NCI-H1105 treated with DMSO at 0.1 percent for 48 hours (cell line): ENCODE measurements around the gene CFAP92.

Experiments
- DNase-seq: peaks from one replicate; lab custom pipeline; 2025; lab: John Stamatoyannopoulos, UW

Gene CFAP92

DNA sequence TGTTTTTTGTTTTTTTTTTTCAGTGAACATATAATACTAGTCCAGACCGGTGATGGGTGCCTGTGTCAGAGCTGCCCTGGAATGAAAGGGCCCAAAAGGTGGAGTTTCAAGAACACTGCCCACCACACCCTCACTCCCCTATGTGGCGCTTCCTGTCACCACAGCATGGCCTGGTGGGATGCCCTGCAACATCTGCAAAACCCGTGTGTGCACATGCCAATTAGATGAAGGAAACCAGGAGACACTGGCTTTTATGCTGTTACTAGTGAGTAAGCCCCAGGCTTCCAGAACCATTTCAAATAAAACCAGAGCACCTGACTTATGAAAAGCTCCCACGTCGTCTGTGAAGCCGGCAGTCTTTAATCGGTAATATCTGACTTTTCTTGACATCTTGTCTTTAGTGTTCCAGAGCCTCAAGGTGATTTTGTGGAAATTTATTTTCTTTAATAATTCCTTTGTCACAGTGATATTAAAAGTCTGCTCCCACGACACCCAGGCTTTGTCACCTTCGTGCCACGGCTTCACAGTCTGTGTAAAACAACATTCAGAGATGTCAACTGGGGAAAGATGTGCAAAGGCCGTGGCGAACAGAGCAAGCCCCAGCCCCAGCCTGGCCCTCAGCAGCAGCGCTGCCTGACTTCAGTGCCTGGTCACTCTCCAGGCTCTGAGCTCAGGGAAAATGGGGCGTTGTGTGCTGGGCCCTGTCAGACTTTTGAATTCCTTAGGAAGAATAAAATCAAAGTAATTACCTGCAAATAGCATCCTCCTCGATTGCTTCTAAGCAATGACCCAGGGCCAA lies 6.4 kb downstream of the CFAP92 start:
- no peak for DNase-seq

DNA sequence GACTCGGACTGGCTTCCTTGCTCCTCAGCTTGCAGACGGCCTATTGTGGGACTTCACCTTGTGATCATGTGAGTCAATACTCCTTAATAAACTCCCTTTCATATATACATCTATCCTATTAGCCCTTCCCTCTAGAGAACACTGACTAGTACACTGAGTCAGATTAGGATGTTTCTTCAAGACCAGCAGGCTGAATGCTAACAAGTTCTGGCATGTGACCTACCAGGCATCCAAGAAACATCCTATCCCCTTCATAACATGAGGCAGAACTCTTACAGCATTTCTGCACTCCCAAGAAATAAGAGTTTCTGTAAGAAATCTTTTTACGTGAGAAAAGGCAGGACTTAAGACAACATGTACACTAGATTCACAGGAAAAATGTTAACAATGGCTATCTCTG lies 9.3 kb downstream of the CFAP92 start:
- no peak for DNase-seq

DNA sequence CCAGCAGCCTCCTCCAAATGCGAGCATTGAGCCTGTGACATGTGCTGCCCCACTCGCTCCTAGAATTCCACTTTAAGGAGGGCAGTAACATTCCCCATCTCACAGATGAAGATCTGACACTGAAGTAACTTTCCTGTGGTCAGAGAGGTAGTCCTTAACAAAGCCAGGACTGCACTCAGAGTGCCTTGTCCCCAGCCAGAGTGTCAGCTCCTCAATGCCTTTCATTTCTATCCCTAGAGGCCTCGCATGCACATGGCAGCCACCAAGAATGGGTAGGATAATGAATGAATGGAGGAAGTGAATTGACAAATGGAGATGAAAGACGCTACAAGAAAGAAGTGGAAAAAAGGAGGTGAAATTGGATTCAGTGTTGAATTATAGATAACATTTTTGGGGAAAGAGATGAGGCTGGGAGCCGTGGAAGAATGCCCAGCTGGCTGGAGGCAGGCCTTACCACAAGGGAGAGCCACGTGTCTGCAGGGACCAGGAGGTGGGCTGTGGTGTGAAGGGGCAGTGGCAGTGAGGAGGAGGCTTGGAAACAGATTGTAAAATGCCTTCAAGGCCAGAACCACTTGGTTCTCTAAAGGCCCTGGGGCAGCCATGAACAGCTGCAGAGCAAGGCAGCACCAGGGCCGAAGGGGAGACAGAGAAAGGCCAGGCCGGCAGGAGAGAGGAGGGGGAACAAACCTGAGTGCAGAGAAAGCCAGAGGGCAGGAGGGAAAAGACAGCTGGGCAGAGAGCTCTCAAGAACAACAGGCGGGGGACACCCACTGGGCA lies 10.4 kb downstream of the CFAP92 start:
- no peak for DNase-seq

DNA sequence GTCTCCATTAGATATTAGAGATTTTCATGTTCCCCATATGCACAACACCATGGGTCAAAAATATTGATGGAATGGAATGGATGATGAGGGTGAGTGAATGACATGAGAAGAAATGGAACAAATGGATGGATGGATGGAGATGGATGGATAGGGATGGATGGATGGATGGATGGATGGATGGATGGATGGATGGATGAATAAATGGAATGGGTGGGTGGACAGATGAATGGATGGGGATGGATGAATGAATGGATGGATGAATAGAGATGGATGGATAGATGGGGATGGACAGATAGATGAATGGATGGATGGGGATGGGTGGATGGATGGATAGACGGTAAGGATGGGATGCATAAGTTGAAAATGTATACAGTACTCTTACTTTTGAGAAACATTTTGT lies 18.6 kb downstream of the CFAP92 start:
- DNase-seq, result no peak

DNA sequence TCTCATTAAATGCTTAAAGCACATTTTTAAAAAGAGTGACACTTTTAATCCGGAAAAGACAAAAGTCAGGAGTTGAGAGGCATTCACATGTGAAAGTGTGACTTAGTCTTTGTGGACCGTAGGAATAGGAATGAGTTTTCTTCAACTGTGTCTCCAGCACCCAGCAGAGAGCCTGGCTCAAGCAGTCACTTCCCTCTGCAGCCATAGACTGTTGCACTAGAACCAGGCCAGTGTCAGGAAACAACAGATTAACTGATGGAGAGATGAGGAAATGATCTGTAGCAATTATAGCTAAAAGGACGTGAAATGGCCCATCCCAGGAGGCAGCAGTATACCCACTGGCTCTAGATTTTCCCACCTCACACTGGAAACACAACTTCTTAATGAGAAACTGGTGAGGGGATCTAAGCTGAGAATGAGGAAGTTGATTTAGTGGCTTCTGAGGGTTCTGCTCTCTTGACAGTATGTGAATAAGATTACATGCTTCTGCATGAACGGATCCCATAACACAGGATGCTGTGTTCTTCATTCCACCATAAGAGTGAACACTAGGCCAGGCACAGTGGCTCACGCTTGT lies 19.8 kb downstream of the CFAP92 start:
- DNase-seq, result no peak

DNA sequence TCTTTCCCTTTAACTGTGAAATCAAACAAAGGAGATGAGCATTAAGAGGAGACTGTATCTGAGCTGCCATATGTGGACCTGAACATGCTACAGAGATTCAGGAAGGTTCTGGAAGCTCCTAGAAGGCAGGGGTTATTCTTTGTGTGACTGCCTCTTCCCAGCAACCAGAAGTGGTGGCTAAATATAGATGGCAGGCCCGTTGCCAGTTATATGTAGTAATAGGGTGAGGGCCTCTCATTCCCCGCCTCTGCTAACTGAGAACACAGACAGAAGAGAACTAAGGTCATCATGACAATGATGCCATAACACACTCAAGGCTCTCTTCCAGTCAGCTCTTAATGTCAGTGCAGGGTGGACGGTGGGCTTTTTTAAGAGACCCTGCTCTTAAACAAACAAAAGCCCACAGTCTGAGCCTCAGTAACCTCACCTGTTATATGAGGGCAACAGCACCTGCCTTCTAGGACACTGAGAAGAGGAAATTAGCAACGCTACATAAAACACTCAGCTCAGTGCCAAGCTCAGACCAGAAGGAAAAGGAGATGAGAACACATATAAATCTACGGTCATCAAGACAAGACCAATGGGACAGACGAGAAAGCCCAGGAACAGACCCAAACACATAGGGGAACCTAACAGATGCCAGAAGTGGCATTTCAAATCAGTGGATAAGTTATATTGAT lies 22.3 kb downstream of the CFAP92 start:
- DNase-seq, result no peak

DNA sequence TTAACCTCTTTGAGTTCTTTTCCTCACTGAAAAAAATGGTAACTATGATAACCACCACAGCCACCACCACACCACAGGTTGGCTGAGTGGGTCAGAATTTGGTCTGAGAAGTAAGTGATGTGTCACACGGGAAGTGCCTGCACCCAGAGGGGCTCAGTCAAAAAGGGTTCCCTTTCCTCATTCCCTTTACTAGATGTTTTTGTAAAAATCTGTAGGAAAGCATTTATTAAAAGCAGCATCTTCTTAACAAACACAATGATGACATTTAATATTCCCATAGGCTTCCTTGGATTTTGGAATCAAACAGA lies 23.2 kb downstream of the CFAP92 start:
- no peak for DNase-seq

DNA sequence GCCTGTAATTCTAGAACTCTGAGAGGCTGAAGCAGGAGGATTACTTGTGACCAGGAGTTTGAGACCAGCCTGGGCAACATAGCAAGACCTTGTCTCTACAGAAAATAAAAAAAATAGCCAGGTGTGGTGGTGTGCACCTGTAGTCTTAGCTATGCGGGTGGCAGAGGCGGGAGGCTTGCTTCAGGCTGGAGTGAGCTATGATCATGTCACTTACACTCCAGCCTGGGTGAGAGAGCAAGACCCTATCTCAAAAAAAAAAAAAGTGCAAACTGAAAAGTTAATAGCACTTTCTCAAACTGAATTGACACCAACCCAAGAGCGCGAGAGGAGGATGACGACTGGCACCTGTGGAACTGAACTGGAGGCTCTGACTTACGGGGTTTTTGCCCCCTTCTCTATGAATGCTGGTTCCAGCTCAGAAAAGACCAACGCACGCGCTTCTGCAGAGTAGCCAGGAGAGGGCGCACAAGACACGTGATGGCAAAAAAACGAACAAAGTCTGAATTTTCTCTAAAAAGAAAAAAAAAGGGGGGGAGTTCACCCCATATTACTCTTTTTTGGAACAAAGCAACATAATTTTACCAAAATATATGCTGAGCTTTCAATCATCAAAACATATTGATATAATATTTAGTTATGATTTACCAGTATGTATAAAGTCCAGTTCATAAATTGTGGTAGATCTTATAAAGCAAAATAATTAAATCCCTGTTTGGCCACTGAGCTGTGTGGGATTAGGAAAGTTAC lies 23.7 kb downstream of the CFAP92 start:
- peak; percentile 65 for DNase-seq

DNA sequence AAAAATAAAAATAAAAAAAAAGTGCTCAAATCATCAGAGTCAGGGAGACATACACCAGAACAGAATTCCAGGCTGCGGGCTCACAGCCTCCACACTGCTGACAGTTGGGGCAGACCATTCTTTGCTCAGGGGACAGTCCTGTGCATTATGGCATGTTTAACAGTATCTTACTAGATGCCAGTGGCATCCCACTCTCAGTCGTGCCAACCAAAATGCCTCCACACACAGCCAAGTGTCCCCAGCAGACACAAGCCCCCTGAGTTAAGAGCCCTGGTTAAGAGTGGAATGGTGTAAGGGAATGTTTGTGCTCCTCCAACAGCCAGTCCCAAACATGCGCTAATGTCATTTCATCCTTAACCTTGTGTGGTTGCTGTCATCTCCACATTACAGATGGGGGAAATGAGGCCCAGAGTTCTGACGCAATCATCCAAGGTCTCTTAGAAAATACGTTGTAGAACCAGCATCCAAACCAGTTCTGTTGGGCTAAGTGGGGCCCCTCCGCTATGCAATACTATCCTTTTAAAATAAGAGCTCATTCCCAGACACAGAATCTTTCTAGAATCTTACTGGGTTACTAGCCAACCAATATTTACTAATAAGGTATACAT lies 26.0 kb downstream of the CFAP92 start:
- DNase-seq, result no peak

DNA sequence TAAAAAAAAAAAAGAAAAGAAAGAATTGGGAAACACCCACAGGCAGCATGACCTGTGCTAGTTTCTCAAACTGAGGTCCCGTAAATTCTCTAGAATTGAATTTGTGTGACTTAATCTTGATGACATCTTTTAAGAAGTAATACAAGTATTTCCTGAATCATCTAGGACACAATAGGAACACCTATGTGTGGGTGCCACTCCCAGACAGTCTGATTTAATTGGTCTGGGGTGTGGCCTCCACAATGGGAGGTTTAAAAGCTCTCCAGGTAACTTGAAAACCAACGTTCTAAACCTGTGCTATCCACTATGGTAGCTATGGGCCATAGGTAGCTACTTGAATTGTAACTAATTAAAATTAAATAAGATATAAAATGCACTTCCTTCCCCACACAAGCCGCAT lies 28.1 kb downstream of the CFAP92 start:
- DNase-seq, result no peak

DNA sequence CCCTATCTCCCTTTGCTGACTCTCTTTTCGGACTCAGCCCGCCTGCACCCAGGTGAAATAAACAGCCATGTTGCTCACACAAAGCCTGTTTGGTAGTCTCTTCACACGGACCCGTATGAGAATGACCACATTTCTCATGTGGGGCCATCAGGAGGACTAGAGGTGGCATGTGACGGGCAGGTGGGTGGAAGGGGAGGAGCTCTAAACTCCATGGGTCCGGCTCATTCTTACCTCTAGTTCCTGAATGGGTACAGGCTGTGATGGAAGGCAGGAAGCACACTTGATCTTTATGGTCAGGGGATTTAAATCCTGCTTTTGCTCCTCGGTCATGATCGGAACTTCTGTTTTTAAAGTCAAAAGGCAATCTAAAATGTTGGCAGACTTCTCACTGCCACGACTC lies 28.6 kb downstream of the CFAP92 start:
- no peak for DNase-seq

DNA sequence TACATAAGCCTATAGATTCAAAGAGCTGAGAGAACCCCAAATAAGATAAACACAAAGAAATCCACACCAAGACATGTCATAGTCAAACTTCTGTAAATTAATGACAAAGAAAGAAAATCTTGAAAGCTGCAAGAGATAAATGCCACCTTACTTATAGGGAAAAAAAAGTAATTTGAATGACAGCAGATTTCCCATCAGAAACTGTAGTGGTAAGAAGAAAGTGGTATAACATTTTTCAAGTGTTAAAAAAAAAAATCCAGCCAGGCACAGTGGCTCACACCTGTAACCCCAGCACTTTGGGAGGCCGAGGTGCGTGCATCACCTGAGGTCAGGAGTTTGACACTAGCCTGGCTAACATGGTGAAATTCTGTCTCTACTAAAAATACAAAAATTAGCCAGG lies 37.4 kb downstream of the CFAP92 start:
- no peak for DNase-seq

DNA sequence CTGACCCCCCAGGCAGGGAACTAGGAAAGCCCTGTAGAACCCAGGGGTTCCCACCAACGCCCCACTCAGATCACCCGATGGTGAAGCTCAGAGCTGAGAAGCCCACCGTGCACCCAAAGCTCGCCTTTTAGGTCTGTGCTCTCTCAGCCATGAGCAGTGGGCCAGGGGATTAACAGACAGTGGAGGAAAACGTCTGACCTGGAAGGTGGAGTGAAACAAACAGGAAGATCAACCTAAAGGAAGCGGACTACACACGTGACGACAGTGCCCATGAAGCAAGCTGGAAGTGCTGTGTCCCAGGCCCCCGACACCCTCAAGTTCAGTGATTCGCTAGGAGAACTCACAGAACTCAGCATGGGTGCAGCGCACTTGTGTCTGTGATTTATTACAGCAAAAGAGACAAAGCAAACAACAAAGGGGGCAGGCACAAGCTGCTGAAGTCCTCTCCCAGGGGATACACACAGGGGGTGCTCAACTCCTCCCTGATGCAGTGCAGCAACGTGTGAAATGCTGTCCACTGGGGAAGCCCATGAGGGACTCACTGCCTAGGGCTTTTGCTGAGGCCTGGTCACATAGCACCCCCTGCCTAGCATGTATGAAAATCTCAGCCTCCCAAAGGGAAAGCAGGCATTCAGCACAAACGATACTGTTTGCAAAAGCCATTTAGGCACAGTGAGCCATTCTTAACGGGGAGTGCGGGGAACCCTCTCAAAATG lies 43.5 kb downstream of the CFAP92 start:
- peak; percentile 13 for DNase-seq

DNA sequence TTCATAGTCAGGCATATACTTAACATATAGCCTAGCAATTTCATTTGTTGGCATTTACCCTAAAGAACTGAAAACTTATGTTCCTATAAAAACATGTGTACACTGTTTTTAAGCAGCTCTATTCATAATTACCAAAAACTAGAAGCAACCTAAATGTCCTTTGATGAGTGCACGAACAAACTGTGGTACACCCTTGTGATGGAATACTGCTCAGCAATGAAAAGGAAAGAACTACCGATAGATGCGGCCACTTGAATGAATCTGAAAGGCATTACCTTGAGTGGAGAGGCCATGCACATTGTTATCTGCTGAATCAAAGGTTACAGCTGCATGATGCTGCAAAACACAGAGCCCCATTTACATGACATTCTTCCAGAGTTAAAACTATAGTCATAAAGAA lies 44.7 kb downstream of the CFAP92 start:
- DNase-seq, result no peak

DNA sequence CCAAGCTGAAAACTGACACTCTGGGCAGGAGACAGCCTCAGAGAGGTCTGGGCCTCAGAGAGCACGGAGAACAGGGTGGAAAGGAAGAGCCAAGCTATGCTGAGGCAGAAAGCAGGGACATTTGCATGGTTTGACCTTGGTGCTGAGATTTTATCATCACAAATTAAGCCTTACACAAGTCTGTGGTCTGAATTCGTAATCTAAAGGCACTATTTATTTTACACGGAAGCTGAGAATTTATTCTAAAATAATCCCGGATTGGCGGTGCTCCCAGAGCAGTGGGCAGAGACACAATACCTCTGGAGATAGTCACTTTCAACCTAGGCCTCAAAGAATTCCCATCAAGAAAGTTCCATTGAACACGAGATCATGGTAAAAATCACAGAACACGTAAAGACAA lies 47.5 kb downstream of the CFAP92 start:
- DNase-seq, result no peak

DNA sequence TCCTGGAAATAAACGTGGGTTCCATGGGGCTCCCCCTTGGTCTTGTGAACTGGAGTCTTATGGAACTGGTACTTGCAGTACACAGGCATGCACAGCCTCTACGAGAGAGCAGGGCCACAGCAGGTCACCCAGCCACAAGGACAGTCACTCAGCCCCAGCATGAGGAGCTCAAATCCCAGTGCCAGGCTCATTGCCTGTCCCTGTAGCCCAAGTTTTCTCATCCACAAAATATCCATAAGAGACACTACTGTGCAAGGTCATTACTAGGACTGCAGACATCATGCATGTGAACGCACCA lies 48.0 kb downstream of the CFAP92 start:
- no peak for DNase-seq

DNA sequence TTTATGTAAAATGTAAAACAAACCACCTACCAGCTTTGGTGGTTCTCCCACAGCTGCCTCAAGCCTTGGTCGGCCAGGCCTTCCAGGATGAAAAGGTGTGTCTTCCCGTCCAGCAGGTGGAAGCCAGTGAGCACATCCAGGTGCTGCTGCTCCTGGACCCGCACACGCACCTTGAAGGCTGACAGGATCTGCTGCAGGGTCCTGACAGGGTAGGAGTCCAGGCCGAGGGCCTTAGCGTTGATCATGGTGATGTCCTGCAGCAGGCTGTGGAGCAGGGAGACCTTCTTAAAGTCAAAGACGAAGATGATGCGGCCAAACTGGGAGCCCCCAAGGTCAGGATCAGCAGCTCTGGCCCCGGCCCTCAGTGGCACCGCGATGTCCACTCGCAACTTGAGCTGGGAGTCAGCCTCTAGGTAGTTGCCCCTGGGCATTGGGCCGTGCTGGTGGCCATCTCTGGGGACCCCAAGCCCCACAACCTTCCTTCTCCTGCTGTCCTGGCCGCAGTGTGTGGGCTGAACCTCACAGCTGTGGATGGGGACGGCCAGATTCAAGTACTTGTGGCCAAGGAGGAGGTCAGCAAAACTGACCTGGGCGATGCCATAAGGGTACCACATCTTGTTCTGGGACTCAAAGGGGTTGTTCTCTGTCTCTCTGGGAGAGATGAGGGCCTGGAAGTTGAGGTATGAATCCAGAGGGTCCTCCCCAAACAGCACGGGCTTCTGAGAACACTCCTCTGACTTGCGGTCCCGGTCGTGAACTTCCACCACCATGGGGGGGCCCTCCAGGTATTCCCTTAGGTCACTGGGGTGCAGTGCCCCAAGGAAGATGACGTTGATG lies 48.6 kb downstream of the CFAP92 start:
- DNase-seq, result no peak

DNA sequence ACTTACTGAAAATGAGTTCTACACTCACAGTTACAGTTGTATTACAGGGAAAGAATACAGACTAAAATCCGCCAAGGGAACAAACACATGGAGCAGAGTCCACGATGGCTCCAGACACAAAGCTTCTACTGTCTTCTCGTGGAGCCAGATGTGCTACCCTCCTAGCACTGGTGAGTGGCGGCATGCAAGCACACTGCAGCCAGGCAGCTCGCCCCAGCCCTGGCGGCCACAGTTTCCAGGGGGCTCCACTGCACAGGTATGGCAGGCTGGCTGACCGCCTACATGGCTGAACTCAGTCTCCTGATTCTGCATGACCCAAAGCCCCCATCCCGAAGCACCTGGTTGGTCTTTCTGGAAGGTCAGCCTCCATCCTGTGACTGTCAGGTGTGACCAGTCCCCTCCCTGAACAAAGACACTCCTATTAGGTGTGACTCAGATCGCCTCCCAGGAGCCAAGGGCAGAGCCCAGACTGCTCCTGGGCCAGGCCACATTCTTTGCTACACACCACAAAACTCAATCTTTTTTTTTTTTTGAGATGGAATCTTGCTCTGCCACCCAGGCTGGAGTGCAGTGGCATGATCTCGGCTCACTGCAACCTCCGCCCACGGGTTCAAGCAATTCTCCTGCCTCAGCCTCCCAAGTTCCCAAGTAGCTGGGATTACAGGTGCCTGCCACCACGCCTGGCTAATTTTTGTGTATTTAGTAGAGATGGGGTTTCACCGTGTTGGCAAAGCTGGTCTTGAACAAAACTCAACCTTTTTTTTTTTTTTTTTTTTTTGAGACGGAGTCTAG lies 51.5 kb downstream of the CFAP92 start:
- DNase-seq, result no peak

DNA sequence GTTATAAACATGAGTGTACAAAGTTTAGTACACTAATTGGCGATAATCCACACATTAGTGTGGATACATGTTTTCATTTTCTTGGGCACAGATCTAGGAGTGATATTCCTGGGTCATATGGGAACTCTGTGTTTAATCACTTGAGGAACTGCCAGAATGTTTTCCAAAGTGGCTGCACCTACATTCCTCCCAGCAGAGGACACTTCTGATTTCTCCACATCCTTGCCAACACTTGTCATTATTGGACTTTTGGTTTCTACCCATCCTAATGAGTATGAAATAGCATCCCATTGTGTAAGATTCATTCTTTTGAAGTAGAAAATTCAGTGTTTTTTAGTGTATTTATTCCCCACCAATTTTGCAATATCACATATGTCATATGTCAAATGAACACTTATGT lies 53.6 kb downstream of the CFAP92 start:
- no peak for DNase-seq

DNA sequence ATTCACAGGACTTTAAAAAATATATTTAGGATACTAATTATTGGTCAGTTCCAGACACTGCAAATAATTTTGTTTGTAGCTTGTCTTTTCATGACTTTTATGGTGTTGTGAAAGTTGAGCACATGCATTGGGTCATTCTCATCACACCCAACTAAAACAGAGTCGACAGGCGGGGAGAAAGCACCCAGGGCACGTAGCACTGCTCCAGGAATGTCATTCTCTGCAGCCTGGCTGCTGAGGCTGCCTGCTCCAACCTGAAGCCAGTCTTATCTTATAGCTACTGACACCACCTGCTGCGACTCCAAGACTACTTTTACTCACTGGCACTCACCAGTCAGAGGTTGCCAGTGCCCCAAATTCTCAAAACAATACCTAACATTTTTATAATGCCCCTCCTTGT lies 57.5 kb downstream of the CFAP92 start:
- no peak for DNase-seq
